Stimulated activated CD4-positive, alpha-beta T cell treated with anti-CD3 and anti-CD28 coated beads, Interleukin-4, amount 100 ng/mL, for 24 hours (primary cell): Measurements from ENCODE around the gene PAXX.

Source experiments
- DNase-seq: peaks from one replicate; pipeline ENCODE4 v3.0.0-alpha.2; 2020

Gene PAXX

GRCh38 chr9:136991993-136992818 is at the start of gene PAXX:
PAXX (plus strand) TSS chr9:136992422; CDS start chr9:136992444, 22 bp downstream.
- DNase-seq, result peak; percentile 95

GRCh38 chr9:136942881-136943230 is 49.4 kb upstream of the PAXX start:
- no peak for DNase-seq

- peak; percentile 35 for DNase-seq
Measured at GRCh38 chr9:136943291-136944211, 48.7 kb upstream of the PAXX start.

GRCh38 chr9:136944212-136944518 is 48.1 kb upstream of the PAXX start:
- DNase-seq, result no peak

GRCh38 chr9:136944519-136945332 is 47.5 kb upstream of the PAXX start, which contains the start of the genes C8G and FBXW5:
C8G (plus strand) TSS chr9:136945243; CDS start chr9:136945321, 78 bp downstream.
FBXW5 (minus strand) TSS chr9:136944738; CDS start chr9:136944083, 655 bp downstream.
- peak; percentile 93 for DNase-seq

- no peak for DNase-seq
Measured at GRCh38 chr9:136945333-136946227, 46.6 kb upstream of the PAXX start.

- no peak for DNase-seq
Measured at GRCh38 chr9:136946228-136947027, 45.8 kb upstream of the PAXX start.

GRCh38 chr9:136947028-136947891 is 45.0 kb upstream of the PAXX start:
- no peak for DNase-seq

GRCh38 chr9:136947955-136948510 is 44.2 kb upstream of the PAXX start:
- DNase-seq, result no peak

GRCh38 chr9:136949239-136949816 is 42.9 kb upstream of the PAXX start:
- no peak for DNase-seq

- DNase-seq, result peak; percentile 97
Measured at GRCh38 chr9:136949817-136950655, 42.2 kb upstream of the PAXX start.

GRCh38 chr9:136950656-136951276 is 41.5 kb upstream of the PAXX start:
- no peak for DNase-seq

GRCh38 chr9:136951541-136952320 is 40.5 kb upstream of the PAXX start, which contains the start of gene LCN12:
LCN12 (plus strand) TSS chr9:136952273; CDS start chr9:136952328, 55 bp downstream.
- no peak for DNase-seq

- DNase-seq, result no peak
Measured at GRCh38 chr9:136952321-136952850, 39.8 kb upstream of the PAXX start.

- DNase-seq, result no peak
Measured at GRCh38 chr9:136952876-136953770, 39.1 kb upstream of the PAXX start.
